Pons (tissue), 1 donor: ENCODE results near the gene CELSR1.

Experiments
- DNase-seq: peaks from one replicate; pipeline ENCODE4 v3.0.0-alpha.2; 2016; ENCODE audit warnings: low spot score

CELSR1 gene, protein sequence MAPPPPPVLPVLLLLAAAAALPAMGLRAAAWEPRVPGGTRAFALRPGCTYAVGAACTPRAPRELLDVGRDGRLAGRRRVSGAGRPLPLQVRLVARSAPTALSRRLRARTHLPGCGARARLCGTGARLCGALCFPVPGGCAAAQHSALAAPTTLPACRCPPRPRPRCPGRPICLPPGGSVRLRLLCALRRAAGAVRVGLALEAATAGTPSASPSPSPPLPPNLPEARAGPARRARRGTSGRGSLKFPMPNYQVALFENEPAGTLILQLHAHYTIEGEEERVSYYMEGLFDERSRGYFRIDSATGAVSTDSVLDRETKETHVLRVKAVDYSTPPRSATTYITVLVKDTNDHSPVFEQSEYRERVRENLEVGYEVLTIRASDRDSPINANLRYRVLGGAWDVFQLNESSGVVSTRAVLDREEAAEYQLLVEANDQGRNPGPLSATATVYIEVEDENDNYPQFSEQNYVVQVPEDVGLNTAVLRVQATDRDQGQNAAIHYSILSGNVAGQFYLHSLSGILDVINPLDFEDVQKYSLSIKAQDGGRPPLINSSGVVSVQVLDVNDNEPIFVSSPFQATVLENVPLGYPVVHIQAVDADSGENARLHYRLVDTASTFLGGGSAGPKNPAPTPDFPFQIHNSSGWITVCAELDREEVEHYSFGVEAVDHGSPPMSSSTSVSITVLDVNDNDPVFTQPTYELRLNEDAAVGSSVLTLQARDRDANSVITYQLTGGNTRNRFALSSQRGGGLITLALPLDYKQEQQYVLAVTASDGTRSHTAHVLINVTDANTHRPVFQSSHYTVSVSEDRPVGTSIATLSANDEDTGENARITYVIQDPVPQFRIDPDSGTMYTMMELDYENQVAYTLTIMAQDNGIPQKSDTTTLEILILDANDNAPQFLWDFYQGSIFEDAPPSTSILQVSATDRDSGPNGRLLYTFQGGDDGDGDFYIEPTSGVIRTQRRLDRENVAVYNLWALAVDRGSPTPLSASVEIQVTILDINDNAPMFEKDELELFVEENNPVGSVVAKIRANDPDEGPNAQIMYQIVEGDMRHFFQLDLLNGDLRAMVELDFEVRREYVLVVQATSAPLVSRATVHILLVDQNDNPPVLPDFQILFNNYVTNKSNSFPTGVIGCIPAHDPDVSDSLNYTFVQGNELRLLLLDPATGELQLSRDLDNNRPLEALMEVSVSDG (N-terminal part only)

DNA sequence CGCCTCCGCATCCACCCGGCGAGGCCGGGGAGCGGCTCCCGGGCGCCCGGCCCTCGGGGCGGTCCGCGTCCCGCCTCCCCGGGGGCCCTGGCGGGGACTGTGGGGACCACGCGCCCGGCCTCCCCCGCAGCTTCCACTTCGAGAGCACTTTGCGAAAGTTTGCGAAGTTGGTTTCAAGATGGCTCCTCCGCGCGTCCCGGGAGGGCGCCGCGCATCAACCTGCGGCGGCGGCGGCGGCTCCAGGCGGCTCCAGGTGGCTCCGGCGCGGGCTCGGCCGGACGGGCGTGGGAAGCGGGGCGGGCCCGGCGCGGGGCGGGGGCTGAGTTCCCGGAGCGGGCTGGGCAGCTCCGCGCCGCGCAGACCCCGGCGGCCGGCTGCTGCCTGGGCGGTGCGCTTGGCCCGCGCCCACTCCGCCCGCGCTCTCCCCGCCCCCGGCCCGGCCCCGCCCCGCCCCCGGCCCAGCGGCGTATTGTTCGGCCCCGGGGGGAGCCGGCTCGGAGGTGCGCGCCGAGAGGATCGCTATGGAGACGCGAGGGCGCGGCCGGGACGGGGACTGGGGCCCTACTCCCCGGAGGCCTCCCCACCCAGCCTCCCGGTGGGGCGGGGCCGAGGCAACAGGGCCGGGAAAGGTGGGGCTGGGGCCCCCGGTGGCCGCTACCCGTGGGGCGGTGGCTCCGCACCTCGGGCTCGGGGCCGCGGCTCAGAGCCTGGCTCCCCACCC lies at the start of gene CELSR1:
Gene CELSR1, minus strand, starts transcription at position 396 of the 721 bp plus-strand sequence. CDS start 450 bp downstream, outside the sequence.
- DNase-seq: no peak

DNA sequence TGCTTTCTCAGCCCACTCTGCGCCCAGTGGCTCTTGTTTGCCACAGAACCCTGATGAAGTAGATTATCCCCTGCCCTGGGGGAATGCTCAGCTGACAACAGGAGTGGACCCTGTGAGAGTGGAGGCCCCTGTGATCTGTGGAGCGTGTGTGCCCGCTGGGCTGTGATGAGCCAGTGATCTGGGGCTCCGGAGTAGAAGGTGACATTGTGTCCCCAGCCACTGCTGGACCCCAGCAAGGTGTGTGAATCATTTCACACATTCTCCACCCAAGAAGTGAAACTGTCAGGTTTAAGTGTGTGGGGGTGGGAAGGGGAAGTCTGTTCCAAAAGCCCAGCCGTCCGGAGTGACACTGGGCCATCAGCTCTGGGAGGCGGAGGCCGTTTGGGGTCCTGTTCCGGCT lies 49.6 kb upstream of the CELSR1 start:
- DNase-seq: no peak

DNA sequence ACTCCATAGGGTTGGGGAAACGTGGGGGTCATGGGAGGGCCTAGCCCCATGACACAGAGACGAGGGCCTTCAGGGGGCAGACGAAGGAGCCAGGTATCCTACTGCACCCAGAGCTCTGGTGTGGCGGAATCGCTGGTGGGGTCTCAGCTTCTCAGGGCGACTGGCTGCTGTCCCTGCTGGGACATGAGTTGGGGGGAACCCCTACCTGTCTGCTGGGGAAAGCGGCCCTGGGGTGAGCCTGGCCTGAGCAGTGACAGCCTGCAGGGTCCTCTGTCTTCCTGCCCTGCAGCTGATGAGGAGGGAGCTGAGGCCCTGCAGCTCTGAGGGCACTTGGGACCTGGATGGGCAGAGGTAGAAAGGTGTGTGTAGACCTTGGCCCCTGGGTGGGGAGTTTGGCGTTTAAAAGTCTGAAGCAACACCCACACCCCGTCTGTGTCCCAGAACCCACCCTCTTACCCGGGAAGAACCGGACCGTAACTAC lies 49.2 kb upstream of the CELSR1 start:
- no peak for DNase-seq

DNA sequence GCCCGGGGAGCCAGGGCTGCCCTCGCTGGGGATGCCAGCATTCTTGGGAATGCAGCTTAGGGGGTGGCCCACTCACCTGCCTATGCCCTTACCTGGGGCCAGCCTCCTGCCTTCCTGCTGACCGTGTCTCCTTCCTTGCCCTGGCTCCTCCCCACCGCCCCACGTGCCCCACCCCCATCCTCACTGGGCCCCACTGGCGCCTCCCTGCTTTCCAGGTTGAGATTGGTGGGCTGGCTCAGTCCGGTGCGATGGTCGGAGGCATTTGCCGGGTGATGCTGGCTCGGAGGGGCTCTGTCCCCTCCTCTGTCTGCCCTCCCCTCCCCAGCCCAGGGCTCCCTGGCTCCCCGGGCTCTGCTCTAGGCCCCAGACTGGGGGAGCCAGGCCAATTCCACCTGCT lies 48.7 kb upstream of the CELSR1 start:
- no peak for DNase-seq

DNA sequence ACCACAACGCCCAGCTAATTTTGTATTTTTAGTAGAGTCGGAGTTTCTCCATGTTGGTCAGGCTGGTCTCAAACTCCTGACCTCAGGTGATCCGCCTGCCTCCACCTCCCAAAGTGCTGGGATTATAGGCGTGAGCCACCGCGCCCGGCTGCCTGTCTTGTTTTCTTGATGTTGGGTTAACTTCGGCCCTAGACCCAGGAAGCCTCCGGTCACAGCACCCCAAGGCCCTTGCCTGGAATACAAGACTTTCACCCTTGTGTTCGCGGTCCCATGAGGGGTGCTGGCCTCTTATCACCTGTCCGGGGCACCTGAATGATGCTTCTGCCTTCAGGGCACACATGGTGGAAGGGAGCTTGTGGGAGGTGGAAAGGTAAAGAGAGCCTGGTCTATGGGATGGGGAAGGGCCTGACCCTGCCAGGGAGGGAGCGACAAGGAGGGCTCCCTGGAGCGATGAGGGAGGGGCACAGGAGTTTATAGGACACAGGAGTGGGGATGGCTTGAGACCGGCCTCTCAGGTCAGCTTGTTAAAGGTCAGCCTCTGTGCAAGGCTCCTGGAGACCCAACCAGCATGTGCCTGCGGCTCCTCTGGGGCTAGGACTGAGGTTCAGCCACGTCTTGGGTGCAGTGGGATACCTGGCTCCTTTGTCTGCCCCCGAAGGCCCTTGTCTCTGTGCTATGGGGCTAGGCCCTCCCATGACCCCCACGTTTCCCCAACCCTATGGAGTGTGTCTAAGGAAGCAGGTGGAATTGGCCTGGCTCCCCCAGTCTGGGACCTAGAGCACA lies 48.1 kb upstream of the CELSR1 start:
- no peak for DNase-seq

DNA sequence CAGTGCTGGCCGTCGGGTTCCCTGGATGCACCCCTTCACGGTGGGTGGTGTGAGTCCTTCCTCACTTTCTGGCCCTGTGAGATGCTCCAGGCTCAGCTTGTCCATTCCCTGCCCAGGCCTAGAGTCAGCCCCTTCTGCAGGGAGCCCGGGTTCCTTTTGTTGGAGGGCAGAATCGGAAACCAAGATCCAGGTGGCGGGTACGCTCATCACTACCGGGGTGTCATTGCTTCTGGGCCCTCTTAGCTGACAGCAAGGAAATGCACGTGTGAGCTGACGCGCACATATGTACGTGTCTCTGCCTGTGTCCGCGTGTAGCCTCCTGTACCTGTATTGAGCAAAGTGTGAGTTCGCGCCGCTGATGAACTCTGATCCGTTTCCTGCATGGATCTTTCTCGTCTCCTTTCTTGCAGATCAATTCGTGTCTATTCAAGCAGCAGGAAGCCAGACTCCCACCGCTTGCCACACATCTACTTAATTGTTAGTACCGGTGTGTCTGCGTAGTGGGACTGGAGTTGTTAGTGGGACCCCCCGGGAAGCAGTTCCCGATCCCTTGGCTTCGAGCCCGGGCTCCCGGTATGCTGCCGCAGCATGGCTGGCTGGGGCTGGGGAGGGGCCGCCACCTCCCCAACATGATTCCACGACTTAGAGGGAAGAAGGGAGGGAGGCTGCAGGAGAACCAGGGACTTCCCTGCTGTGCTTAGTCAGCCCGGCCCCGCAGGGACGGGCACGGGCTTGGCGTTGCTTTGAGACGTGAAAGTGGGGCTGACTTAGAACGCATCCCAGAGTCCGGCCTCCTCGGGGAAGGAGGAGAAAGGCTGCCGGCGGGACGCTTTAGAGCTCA lies 46.9 kb upstream of the CELSR1 start:
- no peak for DNase-seq

DNA sequence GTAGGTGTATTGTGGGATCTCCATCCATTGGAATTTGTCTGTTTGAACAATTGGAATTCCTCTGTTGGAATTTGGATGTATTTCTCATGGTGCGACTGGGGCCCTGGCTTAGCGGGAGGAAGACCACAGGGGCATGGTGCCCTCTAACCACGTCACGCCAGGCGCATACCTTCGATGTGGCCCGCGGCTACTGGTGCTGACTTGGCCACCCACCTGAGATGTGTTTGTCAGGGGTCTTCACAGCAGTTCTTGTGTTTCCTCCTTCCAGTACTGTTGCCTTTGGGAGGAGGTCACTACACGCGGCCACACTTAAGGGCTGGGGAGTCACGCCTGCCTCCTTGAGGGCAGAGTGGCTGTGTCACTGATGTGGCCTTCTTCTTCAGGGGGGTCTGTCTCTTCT lies 46.2 kb upstream of the CELSR1 start:
- DNase-seq: no peak

DNA sequence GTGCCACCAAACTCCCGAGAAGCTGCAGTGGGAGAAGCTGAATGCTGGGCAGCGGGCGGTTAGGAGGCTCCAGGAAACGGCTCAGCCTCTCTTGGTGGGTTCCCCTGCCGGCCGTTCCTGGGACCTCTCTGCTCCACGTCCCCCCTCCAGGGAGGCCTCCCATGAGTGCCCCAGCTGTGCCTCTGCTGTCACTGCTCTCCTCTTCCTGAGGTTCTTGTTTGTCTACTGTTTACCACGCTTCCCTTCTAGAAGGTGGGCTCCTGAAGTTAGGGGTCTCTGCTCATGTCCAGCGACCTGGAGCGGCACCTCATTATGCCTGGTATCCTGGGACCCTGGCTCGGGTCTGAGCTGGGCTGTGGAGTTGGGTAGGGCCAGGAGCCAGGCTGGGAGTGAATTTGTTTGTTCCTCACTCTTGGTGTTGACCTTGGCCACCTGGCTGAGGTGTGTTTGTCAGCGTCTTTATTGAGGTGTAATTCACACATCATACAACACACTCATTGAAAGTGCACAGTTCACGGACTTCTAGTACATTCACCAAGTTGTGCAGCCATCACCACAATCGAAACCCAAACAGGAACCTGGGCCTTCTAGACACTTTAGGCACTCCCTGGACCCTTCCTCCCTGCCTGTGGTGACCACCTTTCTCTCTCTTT lies 45.0 kb upstream of the CELSR1 start:
- DNase-seq: no peak

DNA sequence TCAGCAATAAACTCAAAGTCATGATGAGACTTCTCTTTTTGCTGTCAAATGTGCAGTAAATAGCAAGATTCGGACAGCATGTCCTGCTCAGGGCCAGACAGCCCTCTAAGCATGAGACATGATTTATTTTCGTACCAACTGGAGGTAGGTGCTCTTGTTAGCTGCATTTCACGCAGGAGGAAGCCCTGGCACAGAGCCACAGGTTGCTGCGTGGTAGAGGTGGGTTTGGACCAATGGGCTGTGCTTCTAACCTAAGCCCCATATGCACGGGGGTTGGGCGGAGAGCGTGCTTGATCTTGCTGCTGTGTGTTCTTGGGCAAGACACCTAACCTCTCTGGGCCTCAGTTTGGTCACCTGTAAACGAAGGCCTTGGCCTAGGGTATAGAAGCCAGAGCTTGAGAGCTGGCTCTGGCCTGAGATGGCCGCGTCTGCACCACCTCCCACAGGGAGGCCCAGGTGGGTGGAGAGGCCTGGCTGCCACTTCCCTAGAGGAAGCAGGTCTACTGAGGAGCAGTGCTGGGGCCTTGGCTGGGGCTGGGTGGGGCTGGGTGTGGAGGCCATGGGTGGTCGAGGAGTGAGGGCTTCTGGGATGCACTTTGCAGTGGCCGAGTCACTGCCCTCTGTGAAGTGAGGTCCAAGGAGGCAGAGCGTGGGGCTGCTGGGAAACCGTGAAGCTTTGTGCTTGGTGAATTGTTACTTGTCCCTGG lies 44.3 kb upstream of the CELSR1 start:
- no peak for DNase-seq

DNA sequence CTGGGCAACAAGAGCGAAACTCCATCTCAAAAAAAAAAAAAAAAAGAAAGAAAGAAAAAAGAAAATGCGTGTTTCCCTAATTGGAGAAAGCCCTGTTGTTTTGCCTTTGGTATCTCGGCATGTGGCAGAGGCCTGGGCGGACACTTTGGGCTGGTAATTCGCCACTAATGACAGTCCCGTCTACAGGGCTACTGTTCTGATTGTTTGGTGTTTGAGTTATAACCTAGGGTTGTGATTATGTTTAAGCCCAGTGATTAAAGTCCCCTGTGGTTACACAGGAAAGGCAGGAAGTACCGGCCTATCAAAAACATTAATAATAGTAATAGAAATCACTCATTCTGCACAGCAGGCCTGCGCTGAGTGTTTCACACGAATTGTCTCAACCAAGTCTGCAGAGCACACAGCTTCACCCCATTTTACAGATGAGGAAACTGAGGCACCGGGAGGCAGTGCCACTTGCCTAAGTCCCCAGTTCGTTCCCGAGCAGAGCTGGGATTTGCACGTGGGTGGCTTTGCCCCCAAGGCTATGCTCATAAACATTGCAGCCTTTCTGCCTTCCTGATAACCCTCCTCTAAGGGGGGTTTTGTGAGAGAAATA lies 43.6 kb upstream of the CELSR1 start:
- no peak for DNase-seq

DNA sequence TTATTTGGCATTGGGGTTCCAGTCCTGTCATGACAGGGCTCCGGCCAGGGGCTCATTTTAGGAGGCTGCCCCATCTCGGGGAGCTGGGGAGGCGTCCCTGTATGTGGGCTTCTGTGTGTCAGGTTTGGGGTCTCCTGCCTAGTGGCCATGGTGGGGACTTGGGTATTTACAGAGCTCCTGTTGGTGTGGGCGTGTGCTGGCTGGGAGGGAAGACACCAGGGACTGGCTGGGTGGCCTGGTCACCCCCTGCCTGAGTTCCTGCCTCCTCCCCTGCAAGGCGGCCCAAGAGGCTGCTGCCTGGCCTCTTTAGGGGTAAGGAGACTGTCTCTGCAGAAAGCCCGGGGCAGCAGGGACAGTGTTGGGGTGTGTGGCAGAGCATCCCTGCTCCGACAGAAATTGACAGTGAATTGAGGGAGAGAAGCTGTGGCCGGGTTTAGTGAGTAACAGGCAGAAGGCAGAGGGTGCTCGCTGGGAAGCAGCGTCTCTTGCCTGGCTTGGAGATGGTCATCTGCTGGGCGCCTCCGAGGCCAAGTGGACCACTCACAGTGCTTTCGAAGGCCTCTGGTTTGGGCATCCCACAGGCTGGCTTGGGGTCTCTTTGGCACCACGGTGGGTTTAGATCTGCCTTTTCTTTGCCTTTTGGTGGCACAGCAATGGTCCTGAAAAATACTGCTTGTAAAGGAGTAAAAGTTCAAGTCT lies 42.5 kb upstream of the CELSR1 start:
- DNase-seq: no peak

DNA sequence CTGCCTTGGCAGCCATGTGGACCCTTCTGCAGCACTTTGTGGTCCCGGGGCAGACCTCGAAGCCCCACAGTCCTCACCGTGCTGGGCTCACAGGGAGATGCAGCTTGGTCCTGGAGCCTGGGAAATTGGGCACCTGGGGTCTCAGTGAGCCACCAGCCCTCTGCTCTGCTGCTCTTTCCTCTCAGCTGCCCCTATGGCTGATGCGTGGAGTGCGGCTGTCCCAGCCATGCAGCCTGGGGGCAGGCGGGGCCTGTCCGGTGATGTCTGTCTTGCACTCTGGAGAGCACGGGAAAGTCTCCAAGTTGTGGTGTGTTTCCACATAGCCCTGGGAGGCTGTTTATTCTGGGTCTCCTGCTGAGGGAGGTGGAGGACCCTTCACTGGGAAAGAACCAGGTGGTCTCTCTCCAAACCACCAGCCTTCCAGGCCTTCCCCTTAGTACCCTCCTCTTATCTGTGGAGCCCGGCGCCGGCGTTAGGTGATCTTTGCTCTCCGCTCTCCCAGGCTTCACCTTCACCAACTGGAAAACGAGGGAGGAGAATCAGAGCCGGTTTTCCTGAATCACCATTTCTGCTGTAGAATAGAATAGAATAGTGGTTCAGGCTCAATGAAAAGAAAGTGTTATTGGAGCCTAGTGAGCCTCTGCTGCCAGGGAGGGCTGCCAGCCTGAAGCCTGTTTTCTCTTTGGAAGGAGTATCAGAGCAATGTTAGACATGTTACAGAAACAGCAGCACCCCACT lies 41.6 kb upstream of the CELSR1 start:
- no peak for DNase-seq

DNA sequence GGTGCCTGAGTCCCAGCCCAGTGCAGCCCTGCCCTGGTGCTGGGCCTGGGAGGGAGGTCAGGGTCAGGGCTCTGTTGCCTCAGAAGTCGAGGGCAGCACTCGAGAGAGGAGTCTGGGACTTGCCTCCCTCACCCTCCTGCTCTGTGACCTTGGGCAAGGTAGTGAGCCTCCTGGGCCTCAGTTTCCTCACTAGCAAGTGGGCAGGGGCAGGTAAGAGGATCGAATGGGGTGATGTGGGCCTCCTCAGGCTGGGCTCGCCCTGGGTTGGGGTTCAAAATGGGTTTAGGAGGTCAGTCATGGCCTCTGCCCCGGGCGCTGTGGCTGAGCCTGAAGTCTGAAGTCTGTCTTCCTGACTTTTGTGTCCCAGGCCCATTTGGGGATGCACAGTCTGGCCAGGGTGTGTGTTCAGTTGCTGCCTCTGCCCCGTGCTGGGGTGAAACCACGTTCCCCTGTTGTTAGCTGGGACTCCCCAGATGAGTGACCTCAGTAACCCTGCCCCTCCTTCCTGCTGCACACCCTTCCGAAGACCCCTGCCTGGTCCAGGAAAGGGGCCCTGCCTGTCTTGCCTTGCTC lies 40.9 kb upstream of the CELSR1 start:
- no peak for DNase-seq

DNA sequence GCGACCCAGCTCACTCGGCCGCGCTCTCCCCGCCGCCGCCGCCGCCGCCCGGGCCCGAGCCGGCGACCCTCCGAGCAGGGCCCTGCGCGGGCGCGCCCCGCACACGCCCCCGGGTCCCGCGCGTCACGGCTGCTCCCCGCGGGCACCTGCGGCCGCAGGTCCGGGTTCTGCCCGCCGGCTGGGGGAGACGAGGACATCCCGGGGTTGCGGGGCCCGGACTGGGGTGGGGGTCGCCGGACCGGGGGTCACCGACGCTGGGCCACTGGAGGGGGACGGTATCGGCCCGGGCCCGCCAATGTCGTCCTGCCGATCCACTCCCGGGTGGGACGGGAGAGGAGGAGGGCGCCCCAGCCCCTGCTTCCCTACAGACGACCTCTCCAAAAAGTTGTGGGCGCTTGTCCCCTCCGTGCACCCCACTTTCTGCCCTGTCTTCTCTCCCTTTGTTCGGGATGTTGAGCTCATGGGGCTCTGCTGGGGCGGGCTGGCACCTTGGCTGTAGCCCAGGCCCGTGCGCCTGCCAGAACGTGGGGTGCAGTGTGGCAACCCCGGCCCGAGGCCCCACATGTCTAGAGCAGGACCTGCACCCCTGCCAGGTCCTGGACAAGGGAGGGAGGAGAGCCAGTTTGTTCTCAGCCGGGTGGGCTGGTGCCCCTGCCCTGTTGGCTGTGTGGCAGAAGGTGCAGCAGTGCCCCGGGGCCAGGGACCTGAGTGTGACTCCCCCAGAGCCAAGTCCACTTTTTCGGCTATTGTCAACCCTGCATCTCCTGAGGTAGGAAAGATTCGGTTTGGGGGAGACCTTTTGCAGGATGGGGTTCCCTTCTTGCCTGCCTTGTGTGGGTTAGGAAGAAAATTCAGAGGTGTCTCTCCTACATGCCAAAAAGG lies 40.2 kb upstream of the CELSR1 start:
- no peak for DNase-seq

DNA sequence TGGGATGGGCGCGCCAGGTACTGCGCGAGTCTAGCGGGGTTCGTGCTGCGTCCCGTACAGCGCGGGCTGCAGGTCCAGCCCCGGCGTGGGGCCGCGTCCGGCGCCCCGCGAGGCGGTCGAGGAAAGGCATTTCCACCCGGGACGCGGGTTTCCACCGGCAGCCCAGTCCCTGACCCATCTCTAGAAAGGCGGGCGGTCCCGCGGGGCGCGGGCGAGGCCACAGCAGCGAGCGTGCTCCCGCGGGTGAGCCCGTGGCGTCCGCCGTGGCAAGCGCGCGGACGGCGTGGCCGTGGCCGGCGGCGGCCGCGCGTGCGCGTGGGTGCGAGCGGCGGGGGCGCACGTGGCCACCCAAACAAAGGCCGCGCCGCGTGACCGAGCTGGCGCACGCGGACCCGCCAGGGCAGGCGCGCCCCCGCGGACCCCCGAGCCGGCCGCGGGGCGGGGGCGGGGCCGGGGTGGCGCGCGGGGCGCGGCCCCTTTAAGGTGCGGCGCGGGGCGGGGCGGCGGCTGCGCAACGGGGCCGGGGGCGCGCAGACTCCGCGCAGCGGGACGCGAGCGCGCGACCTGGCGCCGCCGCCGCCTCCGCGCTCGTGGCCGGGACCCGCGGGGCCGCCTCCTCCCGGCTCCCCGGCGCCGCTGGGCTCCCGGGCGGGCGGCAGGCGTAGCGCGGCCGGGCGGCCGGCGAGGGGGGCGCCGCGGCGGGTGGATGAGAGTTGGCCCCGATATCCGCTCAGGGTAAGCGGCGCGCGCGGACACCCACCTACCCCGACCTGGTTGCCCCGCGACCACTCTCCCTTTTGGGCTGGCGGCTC lies 39.3 kb upstream of the CELSR1 start:
- DNase-seq: no peak
